NK-92 (cell line): Measurements from ENCODE around the gene CCDC112.
"Not testable (repeated sequence)": the region's sequence is repeated elsewhere in the genome, so short reads cannot be mapped to it uniquely, and the experiment has no call there.

ENCODE experiments used
- DNase-seq: peaks from one replicate; lab custom pipeline; 2025; ENCODE audit not compliant: unreplicated experiment; lab: John Stamatoyannopoulos, UW

The CCDC112 gene

GRCh38 chr5:115296124-115297022 lies at the start of gene CCDC112:
Gene CCDC112 (minus strand): TSS chr5:115296654. CDS start chr5:115296543, 111 bp downstream.
- no peak for DNase-seq

GRCh38 chr5:115345344-115345743 lies 48.9 kb upstream of the CCDC112 start:
- DNase-seq, result no peak

- DNase-seq, result no peak
These were observed 47.4 kb upstream of the CCDC112 start for GRCh38 chr5:115343855-115344254.

GRCh38 chr5:115342590-115343377 lies 46.3 kb upstream of the CCDC112 start:
- no peak for DNase-seq

GRCh38 chr5:115341745-115342144 lies 45.3 kb upstream of the CCDC112 start:
- no peak for DNase-seq

- DNase-seq, result no peak
These were observed 42.4 kb upstream of the CCDC112 start for GRCh38 chr5:115338851-115339250.

GRCh38 chr5:115337882-115338281 lies 41.4 kb upstream of the CCDC112 start:
- DNase-seq, result no peak

GRCh38 chr5:115336964-115337363 lies 40.5 kb upstream of the CCDC112 start:
- no peak for DNase-seq

- no peak for DNase-seq
These were observed 39.8 kb upstream of the CCDC112 start for GRCh38 chr5:115336201-115336720.

GRCh38 chr5:115335301-115335700 lies 38.8 kb upstream of the CCDC112 start:
- DNase-seq, result no peak

GRCh38 chr5:115333164-115333563 lies 36.7 kb upstream of the CCDC112 start:
- DNase-seq, result no peak

GRCh38 chr5:115330830-115331229 lies 34.4 kb upstream of the CCDC112 start:
- no peak for DNase-seq

- DNase-seq, result no peak
These were observed 33.0 kb upstream of the CCDC112 start for GRCh38 chr5:115329475-115329874.

- not testable (repeated sequence) for DNase-seq
These were observed 32.3 kb upstream of the CCDC112 start for GRCh38 chr5:115328617-115329274.

GRCh38 chr5:115325296-115325959 lies 29.0 kb upstream of the CCDC112 start:
- DNase-seq, result no peak

GRCh38 chr5:115324021-115324420 lies 27.6 kb upstream of the CCDC112 start:
- no peak for DNase-seq

GRCh38 chr5:115322729-115323128 lies 26.3 kb upstream of the CCDC112 start:
- no peak for DNase-seq

- DNase-seq, result no peak
These were observed 24.9 kb upstream of the CCDC112 start for GRCh38 chr5:115321309-115321708.

- no peak for DNase-seq
These were observed 24.1 kb upstream of the CCDC112 start for GRCh38 chr5:115320515-115320914.

- no peak for DNase-seq
These were observed 23.6 kb upstream of the CCDC112 start for GRCh38 chr5:115320006-115320405.

GRCh38 chr5:115319007-115319406 lies 22.6 kb upstream of the CCDC112 start:
- no peak for DNase-seq
